ENCODE measurements around the gene SPAG9.
A peak's percentile ranks its signal among the peaks of the same experiment; 100 is the strongest.
"Not testable (repeated sequence)": the region's sequence is repeated elsewhere in the genome, so short reads cannot be mapped to it uniquely, and the experiment has no call there.

The SPAG9 gene

DNA sequence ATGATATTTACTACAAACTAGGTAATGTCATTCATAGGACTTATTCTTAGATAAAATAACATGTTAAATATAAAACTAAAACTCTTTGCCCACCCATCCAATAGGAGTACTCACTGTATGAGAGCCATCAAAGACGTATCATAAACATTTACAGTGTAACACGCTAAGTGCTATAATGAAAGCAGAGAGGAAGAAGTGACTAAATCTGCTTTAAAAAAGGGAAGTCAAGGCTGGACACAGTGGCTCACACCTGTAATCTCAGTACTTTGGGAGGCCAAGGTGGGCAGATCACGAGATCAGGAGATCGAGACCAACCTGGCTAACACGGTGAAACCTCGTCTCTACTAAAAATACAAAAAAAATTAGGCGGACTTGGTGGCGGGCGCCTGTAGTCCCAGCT lies 32.4 kb downstream of the SPAG9 start:
- no peak for DNase-seq (ENCODE audit: low read depth)

DNA sequence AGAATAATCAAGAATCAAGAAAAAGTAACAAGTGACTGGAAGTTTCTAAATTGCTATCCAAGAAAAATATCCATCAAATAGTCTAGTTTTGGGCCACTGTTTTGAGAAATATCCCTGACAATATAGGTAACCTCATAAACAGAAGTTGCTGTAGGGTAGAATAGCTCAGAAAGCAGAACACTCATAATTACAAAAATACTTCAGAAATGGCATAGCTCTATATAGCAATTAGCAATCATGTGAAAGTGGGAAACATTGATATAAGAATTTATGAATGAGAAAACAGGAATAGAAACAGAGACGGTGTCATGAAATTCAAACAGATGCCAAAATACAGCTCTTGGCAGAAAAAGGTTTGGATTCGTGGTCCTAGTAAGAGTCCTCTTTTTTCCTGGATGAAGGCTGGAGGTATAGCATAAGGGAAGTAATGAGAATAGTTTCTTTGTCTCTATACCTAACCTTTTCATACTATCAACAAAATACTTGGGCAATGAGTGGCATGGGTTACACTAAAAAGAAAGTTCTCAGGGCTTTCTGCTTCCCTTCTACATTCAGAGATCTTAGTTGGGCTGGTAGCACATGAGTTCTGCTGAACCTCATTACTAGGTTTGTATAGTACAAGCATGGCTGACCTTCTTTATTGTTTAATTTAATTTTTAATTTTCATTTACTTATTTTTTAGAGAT lies 33.5 kb downstream of the SPAG9 start:
- DNase-seq (ENCODE audit: low read depth), result peak; percentile 11

DNA sequence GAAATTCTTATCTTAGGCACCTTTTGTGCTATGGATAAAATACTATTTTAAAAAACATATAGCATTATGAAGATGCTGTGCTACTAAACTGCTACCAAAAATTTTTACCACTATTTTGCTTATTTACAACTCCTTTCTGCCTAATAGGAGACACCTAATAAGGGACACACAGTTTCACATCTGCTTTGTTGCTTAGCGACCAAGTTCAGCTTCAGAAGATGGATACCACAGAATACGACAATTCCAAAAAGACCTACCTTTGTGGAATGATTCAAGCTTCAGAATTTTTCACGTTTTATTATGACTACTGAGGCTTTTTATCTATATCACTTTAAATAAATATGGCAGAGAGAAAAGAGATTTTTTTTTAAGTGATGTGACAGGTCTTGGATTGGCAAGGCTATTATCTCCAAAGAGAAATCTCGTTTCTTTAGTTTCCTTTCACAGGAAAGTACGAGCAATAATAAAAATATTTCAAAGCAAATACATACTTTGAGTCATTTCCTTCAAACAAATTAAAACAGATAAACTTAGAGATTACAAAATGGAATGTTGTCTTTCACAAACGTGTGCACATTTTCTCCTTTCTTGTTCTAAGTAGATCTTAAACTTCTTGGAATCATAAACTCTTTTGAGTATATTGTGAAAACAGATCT lies 35.4 kb downstream of the SPAG9 start:
- DNase-seq (ENCODE audit: low read depth), result peak; percentile 68

DNA sequence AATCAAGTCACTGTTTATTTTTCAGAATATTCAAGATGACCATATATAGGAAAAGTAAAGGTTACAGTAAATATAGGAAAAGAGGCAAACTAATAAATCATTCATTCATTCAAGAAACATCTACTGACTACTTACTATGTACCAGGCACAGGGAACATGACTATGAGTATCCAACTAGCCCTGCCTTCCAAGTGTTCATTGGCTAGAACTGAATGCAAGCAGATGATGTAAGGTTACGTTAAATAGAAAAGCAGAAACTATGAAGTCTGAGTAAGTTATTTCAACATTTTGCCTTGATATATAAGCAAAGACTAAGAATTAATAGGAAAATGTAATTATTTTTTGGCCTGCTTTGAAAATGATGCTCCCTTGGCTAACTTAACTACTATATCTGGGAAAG lies 36.7 kb downstream of the SPAG9 start:
- DNase-seq (ENCODE audit: low read depth), result peak; percentile 15

DNA sequence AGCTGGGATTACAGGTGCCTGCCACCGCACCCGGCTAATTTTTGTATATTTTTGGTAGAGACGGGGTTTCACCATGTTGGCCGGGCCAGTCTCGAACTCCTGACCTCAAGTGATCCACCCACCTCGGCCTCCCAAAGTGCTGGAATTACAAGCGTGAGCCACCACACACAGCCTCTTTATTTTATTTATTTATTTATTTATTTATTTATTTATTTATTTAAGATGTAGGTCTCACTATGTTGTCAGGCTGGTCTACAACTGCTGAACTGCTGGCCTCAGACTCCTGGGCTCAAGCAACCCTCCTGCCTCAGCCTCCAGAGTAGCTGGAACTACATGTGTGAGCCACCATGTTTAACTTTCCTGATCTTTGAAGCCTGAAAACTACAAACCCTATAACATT lies 37.3 kb downstream of the SPAG9 start:
- not testable (repeated sequence) for DNase-seq (ENCODE audit: low read depth)

DNA sequence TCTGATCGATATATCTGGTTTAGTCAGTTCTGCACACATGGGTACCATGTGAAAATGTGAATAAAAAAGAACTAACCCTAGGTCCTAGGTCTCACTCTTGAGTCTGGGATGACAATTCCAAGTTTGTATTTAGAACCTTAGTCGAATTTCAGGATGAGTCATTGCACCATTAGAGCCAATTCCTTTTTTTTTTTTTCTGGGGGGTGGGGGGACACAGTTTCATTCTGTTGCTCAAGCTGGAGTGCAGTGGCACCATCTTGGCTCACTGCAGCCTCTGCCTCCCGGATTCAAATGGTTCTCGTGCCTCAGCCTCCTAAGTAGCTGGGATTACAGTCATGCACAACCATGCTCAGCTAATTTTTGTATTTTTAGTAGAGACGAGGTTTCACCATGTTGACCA lies 41.6 kb downstream of the SPAG9 start:
- no peak for DNase-seq (ENCODE audit: low read depth)

DNA sequence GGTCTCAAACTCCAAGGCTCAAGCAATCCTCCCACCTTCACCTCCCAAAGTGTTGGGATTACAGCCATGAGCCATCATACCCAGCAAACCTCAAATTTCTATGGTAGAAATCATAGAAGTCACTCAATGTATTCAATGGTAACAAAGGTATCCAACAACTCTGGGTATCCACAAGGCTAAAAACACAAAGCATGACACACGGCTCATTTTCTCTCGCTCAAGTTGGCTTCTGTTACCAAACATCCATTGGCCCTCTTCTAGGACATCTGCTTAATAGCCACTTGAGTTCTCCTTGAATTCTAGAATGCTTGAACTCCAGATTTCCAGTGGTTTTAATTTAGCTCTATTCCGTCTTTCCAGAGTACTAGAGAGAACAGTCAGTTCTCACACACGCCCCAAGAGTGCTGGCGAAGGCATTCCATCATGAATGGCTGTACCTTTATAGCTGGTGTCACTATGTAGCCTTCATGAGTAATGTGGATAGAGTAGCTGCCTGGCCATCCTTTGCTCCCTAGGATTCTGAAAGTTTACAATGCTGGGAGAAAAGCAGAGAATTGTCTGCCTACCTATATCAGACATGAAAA lies 42.6 kb downstream of the SPAG9 start:
- no peak for DNase-seq (ENCODE audit: low read depth)

DNA sequence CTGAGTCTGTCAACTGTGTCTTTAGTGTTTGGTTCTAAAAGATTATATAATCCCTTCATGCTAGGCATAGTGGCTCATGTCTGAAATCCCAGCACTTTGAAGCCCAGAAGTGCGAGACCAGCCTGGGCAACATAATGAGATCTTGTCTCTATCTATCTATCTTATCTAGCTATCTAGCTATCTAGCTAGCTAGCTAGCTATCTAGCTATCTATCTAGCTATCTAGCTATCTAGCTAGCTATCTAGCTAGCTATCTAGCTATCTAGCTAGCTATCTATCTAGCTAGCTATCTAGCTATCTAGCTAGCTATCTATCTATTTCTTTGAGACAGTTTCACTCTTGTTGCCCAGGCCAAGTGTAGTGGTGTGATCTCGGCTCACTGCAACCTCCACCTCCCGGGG lies 43.8 kb downstream of the SPAG9 start:
- no peak for DNase-seq (ENCODE audit: low read depth)

DNA sequence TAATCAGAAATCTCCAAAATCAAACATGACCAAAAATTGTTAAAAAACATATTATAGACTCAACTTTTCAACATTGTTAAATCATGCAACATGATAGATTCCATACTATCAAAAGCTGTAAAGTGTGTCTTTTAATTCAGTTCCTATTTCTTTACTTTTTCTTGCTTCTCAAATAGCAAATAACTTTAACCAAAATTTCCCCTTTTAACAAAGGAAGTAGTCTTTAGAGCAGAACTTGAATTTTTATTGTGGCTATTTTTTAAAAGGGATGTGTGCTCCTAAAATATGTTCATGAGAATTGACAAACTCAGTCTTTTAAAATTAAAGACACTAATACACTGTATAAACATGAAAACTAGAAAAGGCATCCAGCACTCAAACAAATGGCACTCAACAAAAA lies 49.1 kb downstream of the SPAG9 start:
- no peak for DNase-seq (ENCODE audit: low read depth)

DNA sequence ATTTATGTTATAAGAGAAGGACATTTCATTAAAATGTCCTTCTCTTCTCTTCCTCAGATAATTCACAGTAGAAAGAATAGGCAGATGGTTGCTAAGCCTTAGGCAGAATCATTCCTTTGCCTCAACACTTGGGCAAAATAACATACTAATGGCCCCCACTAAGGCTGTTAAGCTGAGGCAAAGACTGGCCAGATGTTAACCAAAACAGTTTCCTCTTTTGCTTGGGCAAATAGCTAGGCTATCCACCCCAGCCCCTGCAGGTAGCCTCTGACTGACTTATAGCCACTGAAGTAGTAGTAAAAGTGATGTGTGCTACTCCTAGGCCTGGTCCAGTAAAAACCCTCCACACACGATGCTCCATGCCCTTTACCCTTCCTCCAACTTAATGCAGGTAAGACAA lies 55.2 kb downstream of the SPAG9 start:
- DNase-seq (ENCODE audit: low read depth), result no peak

DNA sequence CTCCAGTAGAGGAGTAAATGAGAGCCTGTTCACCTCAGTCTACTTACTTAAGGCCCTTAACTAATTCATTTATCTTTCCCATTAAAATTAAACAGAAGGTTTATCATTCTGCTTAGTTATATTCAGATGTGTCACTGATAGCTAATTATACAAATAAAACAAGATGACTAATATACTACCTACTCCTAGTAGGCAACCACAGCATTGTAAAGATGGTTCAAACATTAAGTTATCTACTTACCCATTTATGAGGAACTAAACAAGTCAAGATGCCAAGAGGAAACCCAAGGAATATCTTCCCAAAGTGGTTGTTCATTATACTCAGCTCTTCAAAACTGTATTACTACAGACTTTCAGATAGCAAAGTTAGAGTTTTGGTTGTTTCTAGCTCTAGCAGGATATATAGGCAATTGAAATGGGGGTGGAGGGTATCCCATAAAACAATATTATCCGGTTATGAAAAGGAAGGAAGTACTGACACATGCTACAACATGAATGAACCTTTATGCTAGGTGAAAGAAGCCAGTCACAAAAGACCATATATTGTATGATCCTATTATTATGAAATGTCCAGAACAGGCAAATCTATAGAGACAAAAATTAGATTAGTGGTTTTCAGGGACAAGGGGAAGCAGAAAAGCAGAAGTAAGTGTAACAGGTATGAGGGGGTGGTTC lies 56.5 kb downstream of the SPAG9 start:
- DNase-seq (ENCODE audit: low read depth), result peak; percentile 16

DNA sequence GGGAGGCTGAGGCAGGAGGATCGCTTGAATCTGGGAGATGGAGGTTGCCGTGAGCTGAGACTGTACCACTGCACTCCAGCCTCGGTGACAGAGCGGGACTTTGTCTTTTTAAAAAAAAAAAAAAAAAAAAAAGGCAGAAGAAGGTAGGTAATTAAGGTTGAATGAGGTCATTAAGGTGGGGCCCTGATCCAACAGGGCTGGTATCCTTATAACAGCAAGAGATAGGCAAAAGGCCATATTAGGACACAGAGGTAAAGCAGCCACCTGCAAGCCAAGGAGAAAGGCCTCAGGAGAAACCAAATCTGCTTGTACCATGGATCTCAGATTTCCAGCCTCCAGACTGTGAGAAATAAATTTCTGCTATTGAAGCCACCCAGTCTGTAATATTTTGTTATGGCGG lies 60.3 kb downstream of the SPAG9 start:
- DNase-seq (ENCODE audit: low read depth), result no peak

DNA sequence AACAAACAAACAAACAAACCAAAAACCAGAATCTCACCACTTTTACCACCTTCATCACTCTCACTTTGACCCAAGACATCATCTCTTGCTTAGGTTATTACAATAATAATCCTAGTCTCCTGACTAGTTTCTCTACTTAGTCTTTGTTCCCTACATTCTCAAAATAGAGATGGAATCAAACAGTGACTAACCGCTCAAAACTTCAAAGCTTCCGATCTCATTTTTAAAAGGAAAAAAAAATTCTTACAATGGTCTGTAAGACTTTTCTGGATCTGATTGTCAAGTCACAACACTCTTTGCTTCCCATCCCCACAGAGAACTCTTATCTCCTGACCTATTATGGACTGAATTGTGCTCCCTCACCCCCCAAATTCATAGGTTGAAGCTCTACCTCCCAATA lies 60.9 kb downstream of the SPAG9 start:
- DNase-seq (ENCODE audit: low read depth), result peak; percentile 41

DNA sequence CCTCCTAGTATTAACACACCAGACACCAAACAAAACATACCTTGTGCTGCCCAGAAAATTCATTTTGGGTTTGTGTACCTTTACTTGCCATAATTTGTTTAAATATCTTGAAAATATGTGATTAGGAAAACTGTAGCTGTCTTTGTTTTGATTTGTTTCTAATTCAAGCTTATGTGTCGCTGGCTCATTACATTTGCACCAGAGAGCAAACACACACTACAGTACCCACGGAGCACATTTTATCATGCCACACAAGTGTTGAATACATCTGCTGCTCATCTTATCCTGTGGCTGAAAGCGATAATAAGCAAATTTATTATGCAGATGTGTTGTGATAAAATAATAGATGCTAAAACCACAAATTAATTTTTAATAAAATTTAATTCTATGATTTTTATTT lies 63.1 kb downstream of the SPAG9 start:
- no peak for DNase-seq (ENCODE audit: low read depth)

DNA sequence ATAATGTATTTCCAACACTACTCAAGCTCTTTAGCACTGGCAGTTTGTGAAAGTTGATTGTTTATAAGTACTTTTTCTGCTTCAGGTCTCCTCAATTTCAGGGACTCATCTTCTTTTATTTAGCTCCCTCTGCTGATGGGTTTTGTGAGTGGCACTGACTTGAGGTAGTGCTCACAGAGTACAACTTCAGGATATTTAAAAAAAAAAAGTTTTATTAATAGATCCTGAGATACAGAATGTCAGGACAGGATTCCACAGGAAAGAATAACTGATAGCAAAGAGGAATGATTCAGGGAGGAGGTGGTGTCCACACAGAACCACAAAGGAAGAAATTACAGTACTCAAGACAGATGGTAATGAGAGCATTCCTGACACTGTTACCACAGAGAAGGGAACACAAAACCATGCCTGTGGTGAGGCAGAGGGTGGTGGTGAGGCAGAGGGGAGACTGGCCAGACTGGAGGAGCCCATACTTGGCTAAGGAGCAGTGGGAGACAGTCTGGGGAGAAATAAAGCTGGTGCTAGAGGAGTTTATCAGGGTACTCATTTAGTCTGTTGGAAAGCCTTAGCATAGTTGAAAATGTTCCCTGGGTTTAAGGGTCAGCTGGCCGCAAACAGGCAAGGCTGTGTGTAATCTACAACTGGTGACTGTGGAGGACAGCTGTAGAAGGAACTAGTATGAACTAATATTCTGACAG lies 63.7 kb downstream of the SPAG9 start:
- peak; percentile 99 for DNase-seq (ENCODE audit: low read depth)

DNA sequence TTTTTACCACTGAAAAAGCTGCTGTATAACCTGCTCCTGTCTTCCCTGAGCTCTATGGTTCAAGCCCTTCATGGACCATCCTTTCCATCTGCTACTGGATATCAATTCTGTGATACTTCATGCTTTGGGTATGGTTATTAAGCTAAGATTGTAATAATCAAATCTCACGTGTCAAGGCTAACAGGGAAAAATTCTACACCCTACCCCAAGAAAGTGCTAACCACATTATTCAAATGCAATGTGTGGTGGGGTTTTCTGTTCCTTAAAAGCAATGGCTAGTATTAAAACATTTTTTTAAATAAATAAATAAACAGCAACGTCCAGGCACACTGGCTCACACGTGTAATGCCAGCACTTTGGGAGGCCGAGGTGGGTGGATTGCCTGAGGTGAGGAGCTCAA lies 65.9 kb downstream of the SPAG9 start:
- DNase-seq (ENCODE audit: low read depth), result no peak

DNA sequence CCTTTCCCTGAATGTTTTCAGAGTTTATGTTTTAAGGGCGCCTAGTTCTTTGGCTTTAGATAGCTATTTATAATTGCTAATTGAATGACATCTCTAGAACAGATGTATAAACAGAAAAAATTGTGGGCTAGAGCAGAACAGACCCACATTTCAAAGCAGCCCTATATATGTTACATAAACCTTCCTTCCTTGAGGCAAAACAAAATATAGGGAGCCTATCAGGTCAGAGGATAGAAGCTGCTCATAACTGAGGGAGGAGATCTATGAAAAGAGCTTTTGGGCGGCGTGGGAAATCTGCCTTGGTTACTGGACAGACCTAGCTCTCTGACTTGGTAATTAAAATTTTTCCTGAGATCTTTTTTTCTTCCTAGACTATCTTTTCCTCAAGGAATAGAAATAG lies 68.4 kb downstream of the SPAG9 start:
- DNase-seq (ENCODE audit: low read depth), result no peak

DNA sequence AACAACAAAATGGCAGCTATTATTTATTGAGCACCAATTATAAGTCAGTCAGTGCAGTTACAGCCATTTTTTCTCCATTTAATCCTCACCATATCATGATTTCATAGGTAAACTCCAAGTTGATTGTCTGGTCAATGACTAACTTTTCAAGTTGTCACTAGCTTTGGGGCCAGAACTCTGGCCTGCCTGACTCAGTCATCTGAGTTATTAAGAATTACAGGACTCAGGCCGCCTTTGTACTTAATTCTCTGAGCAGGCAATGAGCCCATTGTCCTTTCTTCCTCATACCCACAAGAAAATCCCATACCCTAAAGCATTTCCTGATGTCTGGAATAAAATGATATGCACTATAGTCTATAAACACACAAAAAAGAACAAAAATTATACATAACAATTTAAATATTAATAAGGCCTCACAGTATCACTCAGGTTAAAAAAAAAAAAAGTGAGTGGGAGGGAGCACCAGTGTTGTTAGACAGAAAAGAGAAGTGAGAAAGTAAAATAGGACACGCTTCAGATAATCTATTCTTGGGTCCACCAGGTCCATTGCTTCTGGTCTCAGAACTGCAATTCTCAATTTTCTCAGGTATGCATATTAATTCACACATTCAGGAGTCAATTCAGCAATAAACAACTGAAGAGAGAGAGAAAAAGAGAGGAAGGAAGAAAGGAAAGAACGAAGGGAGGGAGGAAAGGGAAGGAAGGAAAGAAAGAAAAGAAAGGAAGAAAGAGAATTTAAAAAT lies 70.2 kb downstream of the SPAG9 start:
- no peak for DNase-seq (ENCODE audit: low read depth)

DNA sequence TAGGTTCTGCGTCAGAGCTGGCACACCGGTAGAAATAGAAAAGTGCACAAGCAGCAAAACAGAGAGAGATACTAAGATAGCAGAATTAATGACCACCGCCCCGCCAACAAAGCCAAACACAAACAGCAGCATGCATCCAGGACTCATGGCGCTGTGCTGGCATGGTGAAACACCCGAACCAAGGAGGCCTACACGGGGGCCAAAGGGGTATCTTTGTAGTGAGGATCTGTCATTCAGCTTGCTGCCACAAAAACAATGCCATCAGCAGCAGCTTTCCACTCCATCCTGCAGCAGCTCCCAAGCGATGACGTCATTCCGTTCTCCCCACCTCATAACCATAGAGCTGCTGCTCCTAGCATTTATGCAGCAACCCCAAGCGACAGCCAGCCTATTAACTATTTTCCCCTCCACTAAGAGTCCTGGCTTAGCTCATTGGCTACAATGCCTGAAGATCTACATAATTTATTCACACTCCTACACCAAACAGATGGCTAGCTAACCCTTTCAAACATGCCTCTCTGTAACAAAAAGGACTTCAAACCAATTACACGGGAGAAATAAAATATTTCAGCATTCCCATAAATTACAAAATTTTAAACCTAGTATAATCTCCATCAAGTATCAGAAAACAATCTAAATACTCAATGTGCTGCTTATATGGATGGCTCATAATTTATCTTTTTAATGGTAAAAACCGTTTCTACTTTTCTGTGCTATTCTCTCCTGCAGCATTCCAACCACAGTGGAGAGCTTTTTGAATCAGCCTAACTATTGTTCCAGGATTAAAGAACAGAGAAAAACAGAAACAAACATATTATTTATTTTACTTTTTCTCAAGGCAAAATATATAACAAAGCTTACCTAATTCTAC lies 73.9 kb downstream of the SPAG9 start:
- DNase-seq (ENCODE audit: low read depth), result peak; percentile 95

DNA sequence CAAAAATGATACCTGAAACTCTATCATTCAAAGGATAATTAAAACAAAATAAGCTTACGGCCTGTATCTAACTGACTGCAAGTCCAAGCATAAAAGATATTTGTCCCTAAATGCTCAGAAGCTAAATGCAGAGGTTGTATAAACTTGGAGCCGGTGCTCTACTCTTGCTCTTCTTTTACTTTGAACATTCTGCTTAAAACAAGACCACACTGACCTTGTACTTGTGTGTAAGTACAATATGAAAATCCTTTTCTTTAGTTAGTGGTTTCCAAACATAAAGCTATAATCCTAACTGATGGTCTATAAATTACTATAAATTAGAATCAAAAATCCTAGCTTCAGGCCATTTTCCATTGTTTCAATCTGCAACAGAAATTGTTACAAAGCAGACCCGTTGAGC lies 74.6 kb downstream of the SPAG9 start:
- DNase-seq (ENCODE audit: low read depth), result no peak

DNA sequence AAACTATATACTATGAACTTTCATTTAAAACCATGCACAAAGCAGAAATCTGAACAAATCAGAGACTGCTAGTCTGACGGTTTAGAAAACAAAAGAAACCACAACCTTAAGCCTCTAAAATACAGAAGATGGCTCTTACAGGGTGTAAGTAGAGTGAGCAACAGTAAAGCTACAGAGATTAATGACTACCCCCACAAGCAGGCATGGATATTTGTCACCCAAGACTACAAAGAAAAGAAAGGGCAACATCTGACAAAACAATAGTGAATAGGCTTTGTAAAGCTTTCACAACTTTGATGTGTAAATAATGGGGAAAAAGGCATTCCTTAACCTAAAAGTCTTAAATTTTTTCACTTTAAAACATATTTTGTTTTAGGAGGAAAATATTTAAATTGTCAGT lies 75.0 kb downstream of the SPAG9 start:
- DNase-seq (ENCODE audit: low read depth), result peak; percentile 63

Measured in amniotic epithelial cell (primary cell).